Inflammatory macrophage treated with lipopolysaccharide for 4 hours (primary cell): Measurements from ENCODE around the gene NEDD4.
"Not testable (repeated sequence)": the region's sequence is repeated elsewhere in the genome, so short reads cannot be mapped to it uniquely, and the experiment has no call there.

Source experiments
- DNase-seq: peaks from one replicate; pipeline ENCODE4 v3.0.0-alpha.2; 2020

NEDD4 gene

GRCh38 chr15:55952501-55953274 is 40.7 kb downstream of the NEDD4 start:
- not testable (repeated sequence) for DNase-seq

GRCh38 chr15:55944606-55945005 is 48.8 kb downstream of the NEDD4 start:
- not testable (repeated sequence) for DNase-seq

- peak; percentile 68 for DNase-seq
Measured at GRCh38 chr15:55942332-55942731, 51.1 kb downstream of the NEDD4 start.

GRCh38 chr15:55937040-55937439 is 56.4 kb downstream of the NEDD4 start:
- no peak for DNase-seq

GRCh38 chr15:55928955-55929354 is 64.5 kb downstream of the NEDD4 start:
- no peak for DNase-seq

- DNase-seq = no peak
Measured at GRCh38 chr15:55921744-55922143, 71.7 kb downstream of the NEDD4 start.

GRCh38 chr15:55917881-55918296 is 75.5 kb downstream of the NEDD4 start:
- peak; percentile 28 for DNase-seq

- no peak for DNase-seq
Measured at GRCh38 chr15:55916666-55917409, 76.6 kb downstream of the NEDD4 start.

- no peak for DNase-seq
Measured at GRCh38 chr15:55915876-55916567, 77.4 kb downstream of the NEDD4 start.

GRCh38 chr15:55915221-55915620 is 78.2 kb downstream of the NEDD4 start:
- no peak for DNase-seq

- no peak for DNase-seq
Measured at GRCh38 chr15:55914446-55914845, 79.0 kb downstream of the NEDD4 start.

- DNase-seq = no peak
Measured at GRCh38 chr15:55912982-55913381, 80.4 kb downstream of the NEDD4 start.

- DNase-seq = no peak
Measured at GRCh38 chr15:55909036-55909811, 84.2 kb downstream of the NEDD4 start.

GRCh38 chr15:55907797-55908196 is 85.6 kb downstream of the NEDD4 start:
- DNase-seq = no peak

- no peak for DNase-seq
Measured at GRCh38 chr15:55902981-55903380, 90.4 kb downstream of the NEDD4 start.

- no peak for DNase-seq
Measured at GRCh38 chr15:55900019-55900418, 93.4 kb downstream of the NEDD4 start.

- no peak for DNase-seq
Measured at GRCh38 chr15:55899537-55899936, 93.9 kb downstream of the NEDD4 start.

- DNase-seq = peak; percentile 22
Measured at GRCh38 chr15:55897560-55898336, 95.7 kb downstream of the NEDD4 start.

GRCh38 chr15:55894399-55894965 is 98.9 kb downstream of the NEDD4 start:
- DNase-seq = peak; percentile 33

GRCh38 chr15:55893852-55894251 is 99.6 kb downstream of the NEDD4 start:
- DNase-seq = no peak

GRCh38 chr15:55891196-55891595 is 102.2 kb downstream of the NEDD4 start:
- DNase-seq = no peak

- DNase-seq = no peak
Measured at GRCh38 chr15:55884223-55884622, 109.2 kb downstream of the NEDD4 start.
